HCT116 (cell line): ENCODE results near the gene FADD.

Source experiments
- CBX3 ChIP-seq: IDR thresholded peaks from 2 replicates; pipeline ENCODE4 v1.6.1; 2012; ENCODE audit warnings: low read depth
- CEBPB ChIP-seq: IDR thresholded peaks from 2 replicates; pipeline ENCODE4 v1.6.1; 2012; ENCODE audit warnings: low read depth
- CTCF ChIP-seq, 3 experiments: fragments of 200-600 bp in 1 of 3; sonication (generic) in 1 of 3; IDR thresholded peaks in 2 of 3; conservative IDR thresholded peaks in 1 of 3; 2 replicates each; pipeline ENCODE4 v1.5.1; 2012 to 2017; ENCODE audit warnings: low read depth in 2 of 3, low read length in 2 of 3, antibody characterized with exemption in 1 of 3, borderline replicate concordance in 1 of 3, control low read depth in 1 of 3, mild to moderate bottlenecking in 1 of 3, mixed read lengths in 1 of 3, mixed run types in 1 of 3, moderate library complexity in 1 of 3; ENCODE audit not compliant: insufficient read depth in 1 of 3
- ELF1 ChIP-seq: IDR thresholded peaks from 2 replicates; pipeline ENCODE4 v1.6.1; 2012; ENCODE audit warnings: low read depth, borderline replicate concordance
- EZH2 ChIP-seq: fragments of 200-600 bp; sonication (generic); IDR thresholded peaks from 2 replicates; pipeline ENCODE4 v1.6.1; 2017; ENCODE audit warnings: antibody characterized with exemption, mixed run types
- POLR2A ChIP-seq: IDR thresholded peaks from 2 replicates; pipeline ENCODE4 v1.7.0; 2011; ENCODE audit warnings: borderline replicate concordance; ENCODE audit not compliant: insufficient read depth, insufficient read length; ENCODE audit errors: extremely low read depth
- POLR2AphosphoS5 ChIP-seq: IDR thresholded peaks from 2 replicates; pipeline ENCODE4 v1.6.1; 2011; ENCODE audit warnings: mild to moderate bottlenecking, low read depth, low read length, moderate library complexity
- RAD21 ChIP-seq: IDR thresholded peaks from 2 replicates; pipeline ENCODE4 v1.6.1; 2012; ENCODE audit warnings: low read depth, mild to moderate bottlenecking
- REST ChIP-seq: IDR thresholded peaks from 2 replicates; pipeline ENCODE4 v1.6.1; 2012; ENCODE audit warnings: low read depth
- SIN3A ChIP-seq: IDR thresholded peaks from 2 replicates; pipeline ENCODE4 v1.6.1; 2012; ENCODE audit warnings: low read depth
- SP1 ChIP-seq: IDR thresholded peaks from 2 replicates; pipeline ENCODE4 v1.6.1; 2012; ENCODE audit warnings: low read depth
- ZBTB33 ChIP-seq: IDR thresholded peaks from 2 replicates; pipeline ENCODE4 v1.6.1; 2011; ENCODE audit warnings: mild to moderate bottlenecking, low read length, moderate library complexity; ENCODE audit not compliant: insufficient replicate concordance; ENCODE audit errors: extremely low read depth
- ZNF274 ChIP-seq: fragments of 200-500 bp; sonication (Bioruptor generic); IDR thresholded peaks from 2 replicates; pipeline ENCODE4 v1.6.1; 2014; ENCODE audit warnings: mild to moderate bottlenecking, low read depth, low read length, inconsistent platforms

GRCh38 chr11:70225681-70226177, 22.6 kb downstream of the FADD start:
- no peak for TF ChIP-seq SP1
- no peak for TF ChIP-seq CTCF (IDR thresholded peaks at IDR 0.05 in 2 of 3, conservative IDR thresholded peaks at IDR 0.05 in 1 of 3; ENCODE audit: borderline replicate concordance in 1 of 3, insufficient read depth in 1 of 3, low read depth in 2 of 3, low read length in 2 of 3)
- TF ChIP-seq CBX3: no peak
- TF ChIP-seq SIN3A: no peak
- TF ChIP-seq ZBTB33: no peak
- no peak for TF ChIP-seq RAD21
- TF ChIP-seq REST: no peak
- no peak for TF ChIP-seq POLR2AphosphoS5
- no peak for TF ChIP-seq EZH2
- no peak for TF ChIP-seq CEBPB
- no peak for TF ChIP-seq POLR2A
- TF ChIP-seq ZNF274: no peak
- TF ChIP-seq ELF1: no peak
